Body of pancreas (tissue), 4 donors: ENCODE data around the gene COLGALT1. TPM values are rescaled to one million over a fixed set of nuclear protein-coding genes. Genes with fewer than 3 reads are reported as not detected.
A peak's percentile ranks its signal among the peaks of the same experiment; 100 is the strongest.

Source experiments
- ATAC-seq: fragments of 150-250 bp; one replicate; pipeline ENCODE4 v1.9.1; 2016
- DNase-seq, 4 donors: peaks; one replicate each; pipeline ENCODE4 v3.0.0-alpha.2; 2019
- H3K27ac ChIP-seq, 4 donors: fragments of 200-600 bp; sonication (generic); 1 replicate in 3 of 4; 2 replicates in 1 of 4; pipeline versions ENCODE4 v1.5.1 to v1.6.1; 2016 to 2019; ENCODE audit warnings: mild to moderate bottlenecking in 1 of 4, mixed read lengths in 1 of 4, moderate library complexity in 1 of 4
- H3K27me3 ChIP-seq, 2 donors: fragments of 200-600 bp; sonication (generic); one replicate each; pipeline ENCODE4 v1.6.0; 2016; ENCODE audit warnings: mild to moderate bottlenecking in 1 of 2
- H3K36me3 ChIP-seq, 2 donors: fragments of 200-600 bp; sonication (generic); replicated peaks in 1 of 2; 2 replicates each; pipeline ENCODE4 v1.5.1; 2016; ENCODE audit warnings: low read depth in 2 of 2; ENCODE audit not compliant: insufficient read depth in 1 of 2
- H3K4me1 ChIP-seq: fragments of 200-600 bp; sonication (generic); one replicate; pipeline ENCODE4 v1.6.0; 2016
- H3K4me3 ChIP-seq, 2 donors: fragments of 200-600 bp; sonication (generic); 1 replicate in 1 of 2; 2 replicates in 1 of 2; pipeline ENCODE4 v1.5.1; 2016 to 2019
- H3K9me3 ChIP-seq, 3 donors: fragments of 200-600 bp; sonication (generic); 1 replicate in 2 of 3; 2 replicates in 1 of 3; pipeline ENCODE4 v1.5.1; 2016
- POLR2A ChIP-seq, 3 donors: fragments of 450-650 bp; IDR thresholded peaks; one replicate each; pipeline ENCODE4 v1.6.1; 2016; ENCODE audit warnings: antibody characterized with exemption in 3 of 3, mild to moderate bottlenecking in 2 of 3
- WGBS, 2 donors: methylation state at CpG; one replicate each; pipeline ENCODE4 v1.1.5; 2017; 5-methylcytosine and 5-hydroxymethylcytosine counted together
- intact Hi-C: fragments of 100-400 bp; cut with DNase I; formaldehyde crosslinking; loops from one replicate; pipeline ENCODE4 v1.15.1; 2023
- total RNA-seq, 2 donors: library from RNA; depleted of rRNA; stranded (reverse); fragments of >200 nt; gene quantifications; one replicate each; pipeline ENCODE4 v1.1.0, GENCODE V29; 2016
- TF ChIP-seq, protein P1 (sequence below), 7 experiments: fragments of 450-650 bp in 4 of 7; fragments of 200-600 bp in 3 of 7; sonication (generic) in 3 of 7; IDR thresholded peaks; one replicate each; pipeline ENCODE4 v1.5.1; 2016 to 2019; ENCODE audit warnings: antibody characterized with exemption in 7 of 7

The COLGALT1 gene
- total RNA-seq, 2 donors from 2014 or later, result 38.9 to 41.5 TPM

- Histone ChIP-seq H3K4me3 (no peak overlapping the region), H3K36me3 (peaks cover 0 to 22% of the 10 kb centered on the region in 2 donors), H3K4me1 (no peaks in the 10 kb centered on the region), H3K27ac (no peak overlapping the region), H3K27me3 (no peaks in the 10 kb centered on the region), H3K9me3 (no peaks in the 10 kb centered on the region)
- intact Hi-C loops, result no loop called here
- ATAC-seq (no peak), DNase-seq (peak in 2 of 4 donors; percentile 38 to 44)
- TF ChIP-seq, protein P1, sequence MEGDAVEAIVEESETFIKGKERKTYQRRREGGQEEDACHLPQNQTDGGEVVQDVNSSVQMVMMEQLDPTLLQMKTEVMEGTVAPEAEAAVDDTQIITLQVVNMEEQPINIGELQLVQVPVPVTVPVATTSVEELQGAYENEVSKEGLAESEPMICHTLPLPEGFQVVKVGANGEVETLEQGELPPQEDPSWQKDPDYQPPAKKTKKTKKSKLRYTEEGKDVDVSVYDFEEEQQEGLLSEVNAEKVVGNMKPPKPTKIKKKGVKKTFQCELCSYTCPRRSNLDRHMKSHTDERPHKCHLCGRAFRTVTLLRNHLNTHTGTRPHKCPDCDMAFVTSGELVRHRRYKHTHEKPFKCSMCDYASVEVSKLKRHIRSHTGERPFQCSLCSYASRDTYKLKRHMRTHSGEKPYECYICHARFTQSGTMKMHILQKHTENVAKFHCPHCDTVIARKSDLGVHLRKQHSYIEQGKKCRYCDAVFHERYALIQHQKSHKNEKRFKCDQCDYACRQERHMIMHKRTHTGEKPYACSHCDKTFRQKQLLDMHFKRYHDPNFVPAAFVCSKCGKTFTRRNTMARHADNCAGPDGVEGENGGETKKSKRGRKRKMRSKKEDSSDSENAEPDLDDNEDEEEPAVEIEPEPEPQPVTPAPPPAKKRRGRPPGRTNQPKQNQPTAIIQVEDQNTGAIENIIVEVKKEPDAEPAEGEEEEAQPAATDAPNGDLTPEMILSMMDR (IDR thresholded peaks at IDR 0.05), result no peak
- no peak for TF ChIP-seq POLR2A (IDR thresholded peaks at IDR 0.05)
- 74 to 75% methylated on average over 16 of the region's 16 CpGs for WGBS, 2 donors
Measured at GRCh38 chr19:17579661-17580244, 24.3 kb downstream of the COLGALT1 start.

DNA sequence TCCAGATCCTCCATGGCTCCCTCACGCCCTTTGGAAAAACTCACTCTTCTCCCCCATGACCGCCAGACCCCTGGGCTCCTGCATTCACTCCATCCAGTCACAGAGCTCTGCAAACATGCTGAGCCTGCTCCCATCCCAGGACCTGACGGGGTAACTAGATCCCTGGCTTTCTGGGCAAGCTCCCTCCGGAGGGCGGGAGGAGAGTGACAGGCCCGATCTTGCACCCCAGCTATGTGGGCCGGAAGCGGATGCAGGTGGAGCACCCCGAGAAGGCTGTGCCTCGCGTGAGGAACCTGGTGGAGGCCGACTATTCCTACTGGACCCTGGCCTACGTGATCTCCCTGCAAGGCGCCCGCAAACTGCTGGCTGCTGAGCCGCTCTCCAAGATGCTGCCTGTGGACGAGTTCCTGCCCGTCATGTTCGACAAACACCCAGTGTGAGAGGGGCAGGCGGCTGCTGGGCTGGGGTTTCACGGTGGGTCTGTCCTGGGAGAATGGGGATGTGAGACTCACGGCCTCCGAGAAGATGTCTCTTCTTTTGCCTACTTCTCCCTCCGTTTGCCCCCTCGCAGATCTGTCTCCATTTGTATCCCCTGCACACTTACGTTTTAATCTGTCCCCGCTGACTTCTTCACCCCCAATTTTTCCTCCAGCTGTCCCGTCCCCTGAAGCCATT lies 25.2 kb downstream of the COLGALT1 start:
- intact Hi-C loops, result no loop called here
- WGBS, 2 donors, result 83 to 93% methylated on average over 22 to 27 of the region's 28 CpGs
- Histone ChIP-seq H3K4me1 (no peaks in the 10 kb centered on the region), H3K9me3 (no peaks in the 10 kb centered on the region), H3K4me3 (no peak overlapping the region), H3K27ac (no peak overlapping the region), H3K27me3 (no peaks in the 10 kb centered on the region), H3K36me3 (peaks cover 0 to 22% of the 10 kb centered on the region in 2 donors)
- ATAC-seq (no peak), DNase-seq (no peak)
- TF ChIP-seq, protein P1 (IDR thresholded peaks at IDR 0.05), result no peak
- no peak for TF ChIP-seq POLR2A (IDR thresholded peaks at IDR 0.05)

GRCh38 chr19:17581211-17581874 lies 25.9 kb downstream of the COLGALT1 start:
- peaks cover 0 to 17% of the 10 kb centered on the region in 2 donors for H3K36me3 ChIP-seq
- H3K9me3 ChIP-seq, result no peaks in the 10 kb centered on the region
- DNase-seq (no peak), ATAC-seq (no peak)
- H3K4me3 ChIP-seq, result no peak overlapping the region
- intact Hi-C loops, result no loop called here
- H3K27ac ChIP-seq, result no peak overlapping the region
- no peaks in the 10 kb centered on the region for H3K4me1 ChIP-seq
- no peak for TF ChIP-seq POLR2A (IDR thresholded peaks at IDR 0.05)
- TF ChIP-seq, protein P1 (IDR thresholded peaks at IDR 0.05), result no peak
- no peaks in the 10 kb centered on the region for H3K27me3 ChIP-seq
- WGBS, 2 donors, result 81 to 89% methylated on average over 8 to 19 of the region's 19 CpGs

DNA sequence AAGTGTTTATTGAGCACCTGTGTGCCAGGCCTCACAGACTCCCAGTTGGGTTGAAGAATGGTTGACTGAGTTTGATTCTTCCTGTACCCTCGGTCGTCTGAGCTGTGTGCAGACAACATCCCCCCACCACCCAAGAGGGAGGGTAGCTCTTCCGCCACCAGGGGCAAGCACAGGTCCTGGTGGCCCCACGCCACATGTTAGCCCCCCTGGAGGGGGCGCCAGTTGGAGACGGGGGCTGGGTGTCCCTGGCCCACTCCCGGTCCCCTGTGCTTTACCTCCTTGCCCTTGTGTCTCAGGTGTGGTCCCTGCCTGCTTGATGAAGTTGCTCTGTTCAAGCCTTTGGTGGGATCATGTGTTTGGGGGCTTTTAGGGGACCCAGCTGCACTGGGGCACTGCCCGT lies 27.2 kb downstream of the COLGALT1 start:
- TF ChIP-seq POLR2A (IDR thresholded peaks at IDR 0.05), result no peak
- TF ChIP-seq, protein P1 (IDR thresholded peaks at IDR 0.05), result no peak
- DNase-seq, result no peak
- Histone ChIP-seq H3K27ac (no peak overlapping the region), H3K4me1 (no peaks in the 10 kb centered on the region), H3K9me3 (no peaks in the 10 kb centered on the region), H3K27me3 (no peaks in the 10 kb centered on the region), H3K4me3 (no peak overlapping the region), H3K36me3 (peaks cover 0 to 15% of the 10 kb centered on the region in 2 donors)
- WGBS, 2 donors, result 69 to 76% methylated on average over 5 to 8 of the region's 8 CpGs
- ATAC-seq, result no peak
- intact Hi-C loops, result no loop called here
